Smooth muscle cell (in vitro differentiated cells): ENCODE data around the gene DNM3. TPM values are rescaled to one million over a fixed set of nuclear protein-coding genes. Genes with fewer than 3 reads are reported as not detected.

Experiments used
- DNase-seq: peaks from one replicate; lab custom pipeline; 2025; ENCODE audit not compliant: unreplicated experiment; lab: John Stamatoyannopoulos, UW
- H2AFZ ChIP-seq: fragments of 200-600 bp; sonication (generic); 2 replicates; pipeline ENCODE4 v1.6.0; 2016; ENCODE audit warnings: antibody characterized with exemption, low read depth, mild to moderate bottlenecking
- H3F3A ChIP-seq: fragments of 200-600 bp; sonication (generic); 2 replicates; pipeline ENCODE4 v1.6.0; 2017; ENCODE audit warnings: antibody characterized with exemption, low read depth
- H3K27ac ChIP-seq: fragments of 200-600 bp; sonication (generic); 2 replicates; pipeline ENCODE4 v1.5.1; 2016; ENCODE audit warnings: low read depth, mild to moderate bottlenecking
- H3K27me3 ChIP-seq: fragments of 200-600 bp; sonication (generic); 2 replicates; pipeline ENCODE4 v1.6.1; 2016; ENCODE audit warnings: low read depth, mild to moderate bottlenecking
- H3K36me3 ChIP-seq: fragments of 200-600 bp; sonication (generic); 2 replicates; pipeline ENCODE4 v1.5.1; 2016; ENCODE audit warnings: low read depth
- H3K4me1 ChIP-seq: fragments of 200-600 bp; sonication (generic); 2 replicates; pipeline ENCODE4 v1.5.1; 2016; ENCODE audit warnings: low read depth
- H3K4me2 ChIP-seq: fragments of 200-600 bp; sonication (generic); 2 replicates; pipeline ENCODE4 v1.6.0; 2016; ENCODE audit warnings: mild to moderate bottlenecking
- H3K4me3 ChIP-seq: fragments of 200-600 bp; sonication (generic); 2 replicates; pipeline ENCODE4 v1.5.1; 2016; ENCODE audit warnings: mild to moderate bottlenecking
- H3K79me2 ChIP-seq: fragments of 200-600 bp; sonication (generic); 2 replicates; pipeline ENCODE4 v1.6.0; 2016; ENCODE audit warnings: low read depth, mild to moderate bottlenecking
- H3K9ac ChIP-seq: fragments of 200-600 bp; sonication (generic); 2 replicates; pipeline ENCODE4 v1.6.0; 2016; ENCODE audit warnings: low read depth
- H3K9me3 ChIP-seq: fragments of 200-600 bp; sonication (generic); replicated peaks from 2 replicates; pipeline ENCODE4 v1.5.1; 2016; ENCODE audit warnings: low read depth
- H4K20me1 ChIP-seq: fragments of 200-600 bp; sonication (generic); 2 replicates; pipeline ENCODE4 v1.6.0; 2016; ENCODE audit warnings: low read depth
- WGBS: methylation state at CpG from one replicate; pipeline ENCODE4 v1.1.7; 2016; ENCODE audit warnings: low lambda C conversion rate; 5-methylcytosine and 5-hydroxymethylcytosine counted together
- polyA plus RNA-seq: library from polyadenylated mRNA; unstranded; fragments of >200 nt; fragmentation: Nextera tagmentation; extraction: Ambion mirVana; gene quantifications from 2 replicates; pipeline ENCODE4 v1.2.1, GENCODE V29; 2016
- total RNA-seq: library from RNA; depleted of rRNA; stranded (reverse); fragments of >200 nt; gene quantifications from 2 replicates; pipeline ENCODE4 v1.2.3, GENCODE V29; 2014
- TF ChIP-seq, protein P1 (sequence below): fragments of 200-600 bp; sonication (generic); IDR thresholded peaks from 2 replicates; pipeline ENCODE4 v1.5.1; 2017; ENCODE audit warnings: borderline replicate concordance, mild to moderate bottlenecking, antibody characterized with exemption; ENCODE audit not compliant: insufficient read depth, poor library complexity, severe bottlenecking

Gene DNM3
- total and polyA plus RNA-seq, 2 experiments from 2014 or later: 1.7 to 3.0 TPM

DNA sequence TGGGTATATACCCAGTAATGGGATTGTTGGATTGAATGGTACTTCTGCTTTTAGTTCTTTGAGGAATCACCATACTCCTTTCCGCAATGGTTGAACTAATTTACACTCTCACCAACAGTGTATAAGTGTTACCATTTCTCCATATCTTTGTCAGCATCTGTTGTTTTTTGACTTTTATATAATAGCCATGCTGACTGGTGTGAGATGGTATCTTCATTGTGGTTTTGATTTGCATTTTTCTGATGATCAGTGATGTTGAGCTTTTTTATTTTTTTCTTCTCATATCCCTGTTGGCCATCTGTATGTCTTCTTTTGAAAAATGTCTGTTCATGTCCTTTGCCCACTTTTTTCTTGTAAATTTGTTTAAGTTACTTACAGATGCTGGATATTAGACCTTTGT is 14.1 kb downstream of the DNM3 start:
- H4K20me1 ChIP-seq: no peaks in the 10 kb centered on the region
- H3F3A ChIP-seq: no peaks in the 10 kb centered on the region
- H3K4me1 ChIP-seq: no peaks in the 10 kb centered on the region
- no peaks in the 10 kb centered on the region for H3K9me3 ChIP-seq
- no peak overlapping the region for H3K4me2 ChIP-seq
- TF ChIP-seq, protein P1, sequence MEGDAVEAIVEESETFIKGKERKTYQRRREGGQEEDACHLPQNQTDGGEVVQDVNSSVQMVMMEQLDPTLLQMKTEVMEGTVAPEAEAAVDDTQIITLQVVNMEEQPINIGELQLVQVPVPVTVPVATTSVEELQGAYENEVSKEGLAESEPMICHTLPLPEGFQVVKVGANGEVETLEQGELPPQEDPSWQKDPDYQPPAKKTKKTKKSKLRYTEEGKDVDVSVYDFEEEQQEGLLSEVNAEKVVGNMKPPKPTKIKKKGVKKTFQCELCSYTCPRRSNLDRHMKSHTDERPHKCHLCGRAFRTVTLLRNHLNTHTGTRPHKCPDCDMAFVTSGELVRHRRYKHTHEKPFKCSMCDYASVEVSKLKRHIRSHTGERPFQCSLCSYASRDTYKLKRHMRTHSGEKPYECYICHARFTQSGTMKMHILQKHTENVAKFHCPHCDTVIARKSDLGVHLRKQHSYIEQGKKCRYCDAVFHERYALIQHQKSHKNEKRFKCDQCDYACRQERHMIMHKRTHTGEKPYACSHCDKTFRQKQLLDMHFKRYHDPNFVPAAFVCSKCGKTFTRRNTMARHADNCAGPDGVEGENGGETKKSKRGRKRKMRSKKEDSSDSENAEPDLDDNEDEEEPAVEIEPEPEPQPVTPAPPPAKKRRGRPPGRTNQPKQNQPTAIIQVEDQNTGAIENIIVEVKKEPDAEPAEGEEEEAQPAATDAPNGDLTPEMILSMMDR: no peak
- 100% methylated on average over 1 of the region's 1 CpG for WGBS
- H3K4me3 ChIP-seq: no peak overlapping the region
- no peak overlapping the region for H3K9ac ChIP-seq
- no peaks in the 10 kb centered on the region for H3K36me3 ChIP-seq
- no peaks in the 10 kb centered on the region for H3K79me2 ChIP-seq
- H3K27me3 ChIP-seq: no peaks in the 10 kb centered on the region
- no peak for DNase-seq
- no peak overlapping the region for H3K27ac ChIP-seq
- no peak overlapping the region for H2AFZ ChIP-seq

DNA sequence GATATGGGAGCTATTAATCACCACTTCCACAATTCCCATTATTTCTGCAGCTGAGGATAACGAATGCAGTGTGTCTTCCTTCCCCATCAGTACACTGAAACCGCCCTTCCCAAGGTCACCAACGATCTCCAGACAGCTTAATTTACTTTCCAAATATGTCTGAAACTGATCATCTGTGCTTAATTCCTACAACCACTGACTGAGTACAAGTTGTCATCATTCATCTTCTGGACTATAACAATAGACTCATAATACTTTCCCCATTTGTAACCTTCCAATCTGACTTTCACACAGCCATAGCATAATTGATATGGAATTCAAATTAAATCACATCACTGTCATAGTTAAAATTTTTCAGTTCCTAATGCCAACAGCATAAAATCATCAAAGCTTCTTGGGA is 17.4 kb downstream of the DNM3 start:
- no peaks in the 10 kb centered on the region for H3K9me3 ChIP-seq
- H3F3A ChIP-seq: no peaks in the 10 kb centered on the region
- no peak overlapping the region for H3K9ac ChIP-seq
- H3K27ac ChIP-seq: no peak overlapping the region
- WGBS: 94% methylated on average over 3 of the region's 3 CpGs
- no peak overlapping the region for H3K4me2 ChIP-seq
- no peaks in the 10 kb centered on the region for H3K27me3 ChIP-seq
- H4K20me1 ChIP-seq: no peaks in the 10 kb centered on the region
- no peaks in the 10 kb centered on the region for H3K36me3 ChIP-seq
- no peak overlapping the region for H2AFZ ChIP-seq
- DNase-seq: no peak
- H3K4me3 ChIP-seq: no peak overlapping the region
- TF ChIP-seq, protein P1: no peak
- H3K4me1 ChIP-seq: no peaks in the 10 kb centered on the region
- no peaks in the 10 kb centered on the region for H3K79me2 ChIP-seq

DNA sequence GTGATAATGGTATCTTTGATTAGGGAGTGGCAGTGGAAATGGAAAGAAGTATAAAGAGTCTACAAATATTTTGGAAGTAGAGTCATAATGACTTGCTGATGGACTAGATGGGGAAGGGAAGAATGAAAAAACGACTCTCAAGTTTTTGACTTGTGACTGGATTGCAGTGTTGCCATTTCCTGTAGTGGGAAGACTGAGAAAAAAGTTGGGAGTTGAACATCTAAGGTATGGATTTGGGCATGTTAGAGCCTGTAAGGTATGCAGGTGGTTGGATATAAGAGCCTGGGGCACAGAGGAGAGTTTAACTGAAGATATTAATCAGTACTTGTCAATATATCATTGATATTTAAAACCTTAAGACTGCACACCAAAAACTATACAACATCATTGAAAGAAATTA is 19.4 kb downstream of the DNM3 start:
- Histone ChIP-seq H3K4me1 (no peaks in the 10 kb centered on the region), H3K9ac (no peak overlapping the region), H3K4me2 (no peak overlapping the region), H3K79me2 (no peaks in the 10 kb centered on the region), H3K27me3 (no peaks in the 10 kb centered on the region), H3K36me3 (no peaks in the 10 kb centered on the region), H4K20me1 (no peaks in the 10 kb centered on the region), H2AFZ (no peak overlapping the region), H3K27ac (no peak overlapping the region), H3F3A (no peaks in the 10 kb centered on the region), H3K9me3 (no peaks in the 10 kb centered on the region), H3K4me3 (no peak overlapping the region)
- TF ChIP-seq, protein P1: no peak
- WGBS: 58% methylated on average over 1 of the region's 1 CpG
- no peak for DNase-seq

DNA sequence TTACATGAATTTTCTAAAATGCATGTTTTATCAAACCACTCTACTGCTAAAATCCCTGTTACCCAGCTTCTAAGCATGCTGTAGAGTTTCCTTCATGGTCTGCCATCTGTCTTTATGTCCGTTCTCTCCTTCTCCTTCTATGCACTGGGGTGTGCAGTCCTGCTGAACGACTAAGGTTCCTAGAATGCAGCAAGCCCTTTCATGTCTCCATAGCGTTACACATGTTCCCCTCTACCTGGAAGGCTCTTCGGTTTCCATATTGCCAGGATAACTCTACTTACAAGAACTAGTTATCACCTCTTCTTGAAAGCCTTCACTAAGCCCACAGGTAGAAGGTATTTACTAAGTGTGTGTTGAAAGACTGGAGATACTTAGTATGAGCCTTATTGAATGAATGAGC is 22.2 kb downstream of the DNM3 start:
- Histone ChIP-seq H3K4me2 (no peak overlapping the region), H3K27me3 (no peaks in the 10 kb centered on the region), H3K4me3 (no peak overlapping the region), H3K27ac (no peak overlapping the region), H3K79me2 (no peaks in the 10 kb centered on the region), H3K9ac (no peak overlapping the region), H3K36me3 (no peaks in the 10 kb centered on the region), H4K20me1 (no peaks in the 10 kb centered on the region), H3F3A (no peaks in the 10 kb centered on the region), H2AFZ (no peak overlapping the region), H3K4me1 (no peaks in the 10 kb centered on the region), H3K9me3 (no peaks in the 10 kb centered on the region)
- TF ChIP-seq, protein P1: no peak
- 93% methylated on average over 4 of the region's 4 CpGs for WGBS
- no peak for DNase-seq
